ENCODE measurements around the gene UBE2U.
"Not testable (repeated sequence)": the region's sequence is repeated elsewhere in the genome, so short reads cannot be mapped to it uniquely, and the experiment has no call there.

UBE2U gene

DNA sequence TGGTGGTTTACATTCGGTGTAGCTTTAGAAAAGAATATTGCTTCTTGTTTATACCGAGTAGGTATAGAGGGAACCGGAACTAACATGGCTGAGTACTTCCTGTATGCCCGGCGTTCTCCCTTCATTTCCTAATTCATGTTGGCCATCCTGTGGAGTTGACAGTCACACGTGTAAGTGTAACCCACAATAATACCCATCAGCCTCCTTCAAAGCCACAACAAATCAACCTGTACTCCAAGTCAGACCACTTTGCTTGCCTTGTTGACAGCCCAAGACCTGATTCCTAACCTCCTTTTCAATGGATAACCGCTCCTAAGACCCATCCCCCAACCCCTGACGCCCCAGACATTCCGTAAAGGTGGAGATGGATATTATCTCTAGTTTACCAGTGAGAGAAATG is 42.1 kb downstream of the UBE2U start:
- no peak overlapping the region for H3K4me3 ChIP-seq (ENCODE audit: low read depth, low read length)
- TF ChIP-seq CTCF (IDR thresholded peaks at IDR 0.05; ENCODE audit: insufficient read depth, low read length, missing control alignments) = no peak
- POLR2A ChIA-PET = no interaction called here
- no peak for DNase-seq (ENCODE audit: low read depth, low spot score)
- CTCF ChIA-PET = interaction anchor here (0.8 to 11.6 kb wide), 21 partner anchors 11 to 687 kb away, joined by 3 to 275 read pairs (median 5); no protein-coding TSS in a partner anchor

DNA sequence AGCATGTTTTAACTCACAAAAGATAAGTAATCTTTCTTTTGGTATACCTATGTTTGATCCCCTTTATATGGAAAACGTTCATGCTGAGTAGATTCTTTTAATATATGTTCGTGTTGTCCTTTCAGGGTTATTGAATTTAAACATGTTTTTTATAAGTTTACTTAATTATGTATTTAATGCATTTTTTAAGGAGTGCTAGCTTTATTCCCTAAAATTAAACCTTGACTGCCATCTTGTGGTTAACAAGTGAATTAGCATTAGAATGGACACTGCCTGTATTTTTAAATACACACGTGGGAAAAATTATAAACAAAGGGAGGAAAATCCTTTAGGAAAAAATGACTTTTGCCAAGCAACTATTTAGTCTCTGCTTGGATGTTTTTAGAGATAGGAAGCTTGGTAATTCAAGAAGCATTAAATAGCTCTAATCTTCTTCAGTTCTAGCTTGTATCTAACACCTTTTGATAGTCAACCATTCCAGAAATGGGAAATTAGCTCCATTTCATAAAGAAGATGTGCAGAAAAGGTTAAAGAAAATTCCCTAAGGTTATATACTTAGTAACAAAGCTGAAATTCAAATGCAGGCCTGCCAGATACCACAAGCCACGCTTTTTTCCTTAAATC is 43.0 kb downstream of the UBE2U start:
- ChIA-PET POLR2A (no interaction called here), CTCF (interaction anchor here (0.7 to 11.6 kb wide), 43 partner anchors 8 to 1405 kb away, joined by 3 to 275 read pairs (median 4); partner anchors contain the start of gene ROR1)
- DNase-seq (ENCODE audit: low read depth, low spot score) = no peak
- TF ChIP-seq CTCF (IDR thresholded peaks at IDR 0.05; ENCODE audit: insufficient read depth, low read length, missing control alignments) = peak; percentile 23
- no peak overlapping the region for H3K4me3 ChIP-seq (ENCODE audit: low read depth, low read length)

GRCh38 chr1:64248065-64248464 is 44.6 kb downstream of the UBE2U start:
- POLR2A ChIA-PET = no interaction called here

DNA sequence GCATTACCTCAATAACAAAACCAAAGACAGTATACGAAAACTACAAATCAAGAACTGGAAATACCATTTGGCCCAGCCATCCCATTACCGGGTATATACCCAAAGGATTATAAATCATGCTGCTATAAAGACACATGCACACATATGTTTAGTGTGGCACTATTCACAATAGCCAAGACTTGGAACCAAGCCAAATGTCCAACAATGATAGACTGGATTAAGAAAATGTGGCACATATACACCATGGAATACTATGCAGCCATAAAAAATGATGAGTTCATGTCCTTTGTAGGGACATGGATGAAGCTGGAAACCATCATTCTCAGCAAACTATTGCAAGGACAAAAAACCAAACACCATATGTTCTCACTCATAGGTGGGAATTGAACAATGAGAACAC is 47.0 kb downstream of the UBE2U start:
- POLR2A ChIA-PET; H3K4me3 ChIP-seq (ENCODE audit: low read depth, low read length); DNase-seq (ENCODE audit: low read depth, low spot score): not testable (repeated sequence)
- CTCF ChIA-PET = interaction anchor here (1.7 kb wide), 1 partner anchor 11 kb away, joined by 4 read pairs; no protein-coding TSS in a partner anchor

More at GRCh38 chr1:64248065-64248464, 44.6 kb downstream of the UBE2U start:
- H3K4me3 ChIP-seq (ENCODE audit: low read depth, low read length) = no peak overlapping the region
- CTCF ChIA-PET = interaction anchor here (0.7 to 11.6 kb wide), 18 partner anchors 9 to 710 kb away, joined by 3 to 275 read pairs (median 4); no protein-coding TSS in a partner anchor
- TF ChIP-seq CTCF (IDR thresholded peaks at IDR 0.05; ENCODE audit: insufficient read depth, low read length, missing control alignments) = no peak
- DNase-seq (ENCODE audit: low read depth, low spot score) = no peak

DNA sequence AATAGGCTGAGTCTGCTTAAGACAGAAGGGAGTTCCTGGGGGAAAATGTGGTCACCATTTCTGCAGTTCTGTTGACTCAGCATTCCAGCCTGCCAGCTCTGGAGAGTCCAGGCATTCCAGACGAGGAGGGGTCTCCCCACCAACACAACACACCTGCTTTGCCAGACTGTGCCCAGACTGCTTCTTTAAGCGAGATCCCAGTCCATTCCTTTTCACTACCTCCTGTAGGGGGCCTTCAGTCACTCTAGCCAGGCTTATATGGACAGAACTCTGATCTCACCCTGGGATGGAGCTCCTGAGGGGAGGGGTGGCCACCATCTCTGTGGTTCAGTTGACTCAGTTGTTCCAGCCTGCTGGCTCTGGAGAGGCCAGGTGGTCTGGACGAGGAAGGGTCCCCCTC is 48.5 kb downstream of the UBE2U start:
- no peak for TF ChIP-seq CTCF (IDR thresholded peaks at IDR 0.05; ENCODE audit: insufficient read depth, low read length, missing control alignments)
- POLR2A ChIA-PET = no interaction called here
- no peak overlapping the region for H3K4me3 ChIP-seq (ENCODE audit: low read depth, low read length)
- no peak for DNase-seq (ENCODE audit: low read depth, low spot score)
- CTCF ChIA-PET = no interaction called here

DNA sequence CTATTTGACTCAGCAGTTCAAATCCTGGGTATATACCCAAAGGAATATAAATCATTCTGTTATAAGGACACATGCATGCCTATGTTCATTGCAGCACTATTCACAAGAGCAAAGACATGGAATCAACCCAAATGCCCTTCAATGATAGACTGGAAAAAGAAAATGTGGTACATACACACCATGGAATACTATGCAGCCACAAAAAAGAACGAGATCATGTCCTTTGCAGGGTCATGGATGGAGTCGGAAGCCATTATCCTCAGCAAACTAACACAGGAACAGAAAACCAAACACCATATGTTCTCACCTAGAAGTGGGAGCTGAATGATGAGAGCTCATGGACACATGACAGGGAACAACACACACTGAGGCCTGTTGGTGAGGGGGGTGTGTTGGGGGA is 53.8 kb downstream of the UBE2U start:
- H3K4me3 ChIP-seq (ENCODE audit: low read depth, low read length); DNase-seq (ENCODE audit: low read depth, low spot score); POLR2A ChIA-PET: not testable (repeated sequence)
- CTCF ChIA-PET = interaction anchor here (0.9 to 2.5 kb wide), 4 partner anchors 10 to 565 kb away, joined by 3 to 16 read pairs (median 3); no protein-coding TSS in a partner anchor

GRCh38 chr1:64258444-64258843 is 55.0 kb downstream of the UBE2U start:
- POLR2A ChIA-PET; DNase-seq (ENCODE audit: low read depth, low spot score); H3K4me3 ChIP-seq (ENCODE audit: low read depth, low read length): not testable (repeated sequence)
- CTCF ChIA-PET = interaction anchor here (2.5 kb wide), 1 partner anchor 11 kb away, joined by 16 read pairs; no protein-coding TSS in a partner anchor

GRCh38 chr1:64263335-64263734 is 59.9 kb downstream of the UBE2U start:
- H3K4me3 ChIP-seq (ENCODE audit: low read depth, low read length) = no peak overlapping the region
- TF ChIP-seq CTCF (IDR thresholded peaks at IDR 0.05; ENCODE audit: insufficient read depth, low read length, missing control alignments) = no peak
- no peak for DNase-seq (ENCODE audit: low read depth, low spot score)
- ChIA-PET CTCF (interaction anchor here (4.2 to 9.1 kb wide), 2 partner anchors 412 to 561 kb away, joined by 16 to 129 read pairs; no protein-coding TSS in a partner anchor), POLR2A (no interaction called here)
